H7 (cell line): Measurements from ENCODE around the gene OBSCN. TPM values are rescaled to one million over a fixed set of nuclear protein-coding genes. Genes with fewer than 3 reads are reported as not detected.
A peak's percentile ranks its signal among the peaks of the same experiment; 100 is the strongest.

Experiments used
- DNase-seq: peaks from one replicate; pipeline ENCODE4 v3.0.0; 2012
- H3K27me3 ChIP-seq: 2 replicates; pipeline ENCODE4 v1.6.0; 2011; ENCODE audit warnings: mild to moderate bottlenecking, low read length; ENCODE audit not compliant: control insufficient read depth, insufficient read depth
- H3K36me3 ChIP-seq: replicated peaks from 2 replicates; pipeline ENCODE4 v1.5.1; 2011; ENCODE audit warnings: low read length; ENCODE audit not compliant: control insufficient read depth, insufficient read depth
- H3K4me3 ChIP-seq: 2 replicates; pipeline ENCODE4 v1.5.1; 2011; ENCODE audit warnings: low read depth, mild to moderate bottlenecking, control low read depth, low read length, moderate library complexity; ENCODE audit not compliant: insufficient read depth
- total RNA-seq: library from RNA; depleted of rRNA; stranded (reverse); fragments of >200 nt; shearing (Covaris generic); gene quantifications from 2 replicates; pipeline ENCODE4 v1.2.3, GENCODE V29; 2014

The OBSCN gene
- total RNA-seq, 1 experiment from 2014 or later: 18.9 TPM

- DNase-seq: peak; percentile 81
- H3K27me3 ChIP-seq: peaks cover 24% of the 10 kb centered on the region
- H3K4me3 ChIP-seq: peak overlapping the region; percentile 77
- no peaks in the 10 kb centered on the region for H3K36me3 ChIP-seq
Measured at GRCh38 chr1:228378873-228379460, 171.1 kb downstream of the OBSCN start.

- H3K36me3 ChIP-seq: no peaks in the 10 kb centered on the region
- H3K27me3 ChIP-seq: peaks cover 24% of the 10 kb centered on the region
- peak overlapping the region; percentile 77; the same call in 1 of the 2 replicates for H3K4me3 ChIP-seq
- no peak for DNase-seq
Measured at GRCh38 chr1:228379666-228380065, 171.8 kb downstream of the OBSCN start.

DNA sequence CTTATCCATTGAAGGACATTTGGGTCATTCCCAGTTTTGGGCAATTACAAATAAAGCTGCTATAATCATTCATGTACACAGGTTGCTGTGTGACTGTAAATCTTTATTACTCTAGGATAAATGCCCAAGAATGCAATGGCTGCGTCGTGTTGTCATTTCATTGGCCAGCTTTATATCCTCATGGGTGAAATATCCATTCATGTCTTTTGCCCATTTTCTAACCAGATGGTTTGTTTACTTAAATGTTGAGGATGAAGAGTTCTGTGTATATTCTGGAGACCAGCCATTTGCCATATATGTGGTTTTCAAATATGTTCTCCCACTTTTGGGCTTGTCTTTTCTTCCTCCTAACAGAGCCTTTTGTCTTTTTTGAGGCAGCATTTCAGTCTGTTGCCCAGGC is 173.5 kb downstream of the OBSCN start:
- no peaks in the 10 kb centered on the region for H3K36me3 ChIP-seq
- peaks cover 24% of the 10 kb centered on the region for H3K27me3 ChIP-seq
- no peak for DNase-seq
- no peak overlapping the region for H3K4me3 ChIP-seq

GRCh38 chr1:228383773-228384172 is 175.9 kb downstream of the OBSCN start:
- DNase-seq: no peak
- Histone ChIP-seq H3K4me3 (no peak overlapping the region), H3K27me3 (peaks cover 20% of the 10 kb centered on the region), H3K36me3 (no peaks in the 10 kb centered on the region)

DNA sequence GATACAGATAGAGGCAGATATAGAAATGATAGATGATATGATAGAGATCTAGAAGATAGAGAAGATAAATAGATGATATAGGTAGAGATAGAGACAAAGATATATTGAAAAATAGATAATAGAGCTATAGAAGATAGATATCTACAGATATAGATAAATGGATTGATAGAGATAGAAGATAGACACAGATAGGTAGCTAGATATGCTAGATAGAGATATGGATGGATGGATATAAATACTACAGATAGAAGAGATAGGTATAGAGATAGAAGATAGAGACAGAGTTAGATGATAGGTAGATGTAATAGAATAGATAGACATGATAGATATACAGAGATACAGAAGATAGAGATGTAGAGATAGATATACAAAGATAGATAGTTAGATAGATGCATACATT is 177.4 kb downstream of the OBSCN start:
- H3K36me3 ChIP-seq: no peaks in the 10 kb centered on the region
- no peak overlapping the region for H3K4me3 ChIP-seq
- DNase-seq: no peak
- peaks cover 6% of the 10 kb centered on the region; the same call in 1 of the 2 replicates for H3K27me3 ChIP-seq

DNA sequence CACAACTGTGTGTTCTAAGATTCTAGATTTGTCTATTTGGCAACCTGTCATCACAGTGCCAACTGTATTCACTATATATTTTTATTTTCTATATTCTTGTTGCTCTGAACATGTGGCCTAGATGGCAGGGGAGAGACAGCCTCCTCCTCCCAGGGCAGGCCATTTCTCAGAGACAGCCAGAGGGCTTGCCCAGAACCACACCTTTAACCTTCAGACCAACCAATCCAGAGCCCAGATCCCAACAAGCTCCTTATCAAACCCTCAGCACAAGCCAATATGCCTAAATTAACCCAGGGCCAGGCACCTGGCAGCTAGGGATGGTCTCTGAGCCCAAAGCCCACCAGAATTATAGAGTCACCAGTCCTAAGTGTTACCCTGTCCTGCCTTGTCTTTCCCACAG is 179.5 kb downstream of the OBSCN start:
- Histone ChIP-seq H3K4me3 (no peak overlapping the region), H3K27me3 (peaks cover 3% of the 10 kb centered on the region; the same call in 1 of the 2 replicates), H3K36me3 (no peaks in the 10 kb centered on the region)
- peak; percentile 16 for DNase-seq

- Histone ChIP-seq H3K36me3 (peaks cover 4% of the 10 kb centered on the region), H3K27me3 (no peaks in the 10 kb centered on the region), H3K4me3 (no peak overlapping the region)
- no peak for DNase-seq
Measured at GRCh38 chr1:228390649-228391048, 182.8 kb downstream of the OBSCN start.

DNA sequence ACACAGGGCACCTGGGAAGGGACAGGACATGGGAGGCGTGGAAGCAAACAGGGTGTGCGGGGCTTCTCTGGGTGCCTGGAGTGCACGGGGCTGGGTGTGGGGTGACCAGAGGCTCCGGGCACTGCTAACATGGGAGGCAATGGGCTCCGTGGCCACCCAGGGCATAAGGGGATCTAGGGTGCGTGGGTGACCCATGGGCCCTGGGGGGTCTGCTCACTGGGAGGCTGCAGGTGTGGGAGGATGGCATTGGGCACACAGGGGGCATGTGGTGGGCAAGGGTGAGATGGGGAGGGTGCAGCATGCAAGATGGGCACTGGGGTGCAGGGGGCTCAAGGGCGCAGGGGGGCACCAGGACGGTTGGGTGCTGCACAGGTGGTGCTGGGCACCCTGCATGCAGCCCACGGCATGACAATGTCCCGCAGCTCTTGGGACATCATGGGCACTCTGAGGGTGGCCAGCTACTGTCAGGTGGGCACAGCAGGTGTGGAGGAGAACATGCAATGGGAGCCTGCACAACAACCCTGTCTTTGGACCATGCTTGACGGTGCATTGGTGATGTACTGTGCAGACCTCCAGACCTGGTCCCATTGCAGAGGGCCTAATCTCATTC is 183.7 kb downstream of the OBSCN start:
- peak; percentile 45 for DNase-seq
- no peaks in the 10 kb centered on the region for H3K27me3 ChIP-seq
- H3K4me3 ChIP-seq: no peak overlapping the region
- H3K36me3 ChIP-seq: peaks cover 9% of the 10 kb centered on the region

DNA sequence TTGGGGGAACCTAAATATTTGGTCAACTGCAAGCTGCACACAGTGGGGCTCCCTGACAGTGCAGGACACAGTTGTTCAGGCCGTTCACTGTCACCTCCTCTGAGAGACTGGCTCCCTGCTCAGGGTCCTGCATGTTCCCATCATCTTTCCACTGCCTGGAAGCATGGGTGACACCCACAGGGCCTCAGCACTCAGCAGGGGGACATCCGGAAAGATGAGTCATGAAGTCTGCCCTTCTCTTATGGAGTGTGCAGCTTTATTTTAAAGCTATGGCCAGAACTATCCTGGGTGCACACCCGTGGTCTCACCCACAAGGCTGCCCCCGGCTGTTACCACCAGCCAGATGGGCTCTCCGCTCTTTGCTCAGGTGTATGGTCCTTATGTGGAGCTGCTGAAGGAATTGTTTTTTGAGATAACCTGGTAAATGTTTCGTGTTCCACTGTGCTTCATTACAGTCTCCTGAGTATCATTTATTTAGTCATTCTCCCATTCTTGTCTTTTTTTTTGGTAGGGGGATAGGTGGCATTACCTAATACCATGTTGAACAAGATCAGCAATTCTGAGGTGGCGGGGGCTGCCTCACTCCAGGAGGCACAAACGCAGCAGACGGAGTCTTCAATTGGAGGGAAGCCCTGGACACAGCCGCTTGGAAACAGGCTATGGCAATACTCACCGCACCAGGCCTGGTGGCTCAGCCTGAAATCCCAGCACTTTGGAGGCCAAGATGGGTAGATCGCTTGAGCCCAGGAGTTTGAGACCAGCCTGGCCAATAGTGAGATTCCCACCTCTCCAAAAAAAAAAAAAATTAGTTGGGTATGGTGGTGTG is 184.5 kb downstream of the OBSCN start:
- DNase-seq: peak; percentile 13
- H3K36me3 ChIP-seq: peaks cover 12% of the 10 kb centered on the region
- H3K4me3 ChIP-seq: no peak overlapping the region
- no peaks in the 10 kb centered on the region for H3K27me3 ChIP-seq

DNA sequence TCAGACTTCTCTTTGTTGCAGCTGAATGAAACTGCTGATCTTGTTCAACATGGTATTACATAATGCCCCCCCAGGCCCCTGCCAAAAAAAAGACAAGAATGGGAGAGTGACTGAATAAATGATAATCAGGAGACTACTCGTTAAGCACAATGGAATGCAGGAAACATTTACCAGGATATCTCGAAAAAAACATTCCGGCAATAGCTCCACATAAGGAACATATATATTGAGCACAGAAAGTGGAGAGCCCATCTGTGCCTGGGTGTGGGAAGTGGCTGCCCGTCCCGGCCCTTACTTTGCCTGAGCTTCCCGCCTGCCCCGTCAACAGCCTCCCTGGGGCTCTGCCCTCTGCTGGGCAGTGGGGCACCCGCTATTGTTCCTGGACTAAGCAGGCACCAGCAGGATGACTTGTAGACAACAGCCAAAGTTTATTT is 185.4 kb downstream of the OBSCN start:
- DNase-seq: peak; percentile 81
- Histone ChIP-seq H3K4me3 (no peak overlapping the region), H3K36me3 (peaks cover 15% of the 10 kb centered on the region), H3K27me3 (no peaks in the 10 kb centered on the region)

- Histone ChIP-seq H3K4me3 (no peak overlapping the region), H3K27me3 (no peaks in the 10 kb centered on the region), H3K36me3 (peaks cover 16% of the 10 kb centered on the region)
- DNase-seq: no peak
Measured at GRCh38 chr1:228393811-228394570, 186.1 kb downstream of the OBSCN start.

- peak; percentile 35 for DNase-seq
Measured at GRCh38 chr1:228394571-228395394, 186.9 kb downstream of the OBSCN start.

GRCh38 chr1:228396770-228397662 is 189.2 kb downstream of the OBSCN start:
- no peaks in the 10 kb centered on the region for H3K27me3 ChIP-seq
- H3K36me3 ChIP-seq: peaks cover 23% of the 10 kb centered on the region
- no peak overlapping the region for H3K4me3 ChIP-seq
- DNase-seq: peak; percentile 32

More at GRCh38 chr1:228394571-228395394, 186.9 kb downstream of the OBSCN start:
- H3K27me3 ChIP-seq: no peaks in the 10 kb centered on the region
- H3K4me3 ChIP-seq: no peak overlapping the region
- H3K36me3 ChIP-seq: peaks cover 16% of the 10 kb centered on the region
